Rectal smooth muscle tissue (tissue), 1 donor: ENCODE results near the gene RIPOR2.

Experiments used
- H3K27ac ChIP-seq: one replicate; pipeline ENCODE4 v1.7.0; 2013; ENCODE audit warnings: low read depth, low read length, inconsistent platforms
- H3K27me3 ChIP-seq: one replicate; pipeline ENCODE4 v1.7.0; 2013; ENCODE audit warnings: low read length; ENCODE audit not compliant: control insufficient read depth, insufficient read depth
- H3K36me3 ChIP-seq: one replicate; pipeline ENCODE4 v1.7.0; 2013; ENCODE audit warnings: low read length; ENCODE audit not compliant: control insufficient read depth, insufficient read depth
- H3K4me1 ChIP-seq: one replicate; pipeline ENCODE4 v1.7.0; 2013; ENCODE audit warnings: low read length; ENCODE audit not compliant: control insufficient read depth, insufficient read depth
- H3K4me3 ChIP-seq: one replicate; pipeline ENCODE4 v1.7.0; 2013; ENCODE audit warnings: low read length
- H3K9ac ChIP-seq: one replicate; pipeline ENCODE4 v1.7.0; 2013; ENCODE audit warnings: low read length

The RIPOR2 gene

GRCh38 chr6:24856246-24856599 is 79.5 kb downstream of the RIPOR2 start:
- no peak overlapping the region for H3K4me3 ChIP-seq
- H3K36me3 ChIP-seq = no peaks in the 10 kb centered on the region
- no peak overlapping the region for H3K27ac ChIP-seq
- no peak overlapping the region for H3K9ac ChIP-seq
- no peaks in the 10 kb centered on the region for H3K4me1 ChIP-seq
- H3K27me3 ChIP-seq = no peaks in the 10 kb centered on the region

DNA sequence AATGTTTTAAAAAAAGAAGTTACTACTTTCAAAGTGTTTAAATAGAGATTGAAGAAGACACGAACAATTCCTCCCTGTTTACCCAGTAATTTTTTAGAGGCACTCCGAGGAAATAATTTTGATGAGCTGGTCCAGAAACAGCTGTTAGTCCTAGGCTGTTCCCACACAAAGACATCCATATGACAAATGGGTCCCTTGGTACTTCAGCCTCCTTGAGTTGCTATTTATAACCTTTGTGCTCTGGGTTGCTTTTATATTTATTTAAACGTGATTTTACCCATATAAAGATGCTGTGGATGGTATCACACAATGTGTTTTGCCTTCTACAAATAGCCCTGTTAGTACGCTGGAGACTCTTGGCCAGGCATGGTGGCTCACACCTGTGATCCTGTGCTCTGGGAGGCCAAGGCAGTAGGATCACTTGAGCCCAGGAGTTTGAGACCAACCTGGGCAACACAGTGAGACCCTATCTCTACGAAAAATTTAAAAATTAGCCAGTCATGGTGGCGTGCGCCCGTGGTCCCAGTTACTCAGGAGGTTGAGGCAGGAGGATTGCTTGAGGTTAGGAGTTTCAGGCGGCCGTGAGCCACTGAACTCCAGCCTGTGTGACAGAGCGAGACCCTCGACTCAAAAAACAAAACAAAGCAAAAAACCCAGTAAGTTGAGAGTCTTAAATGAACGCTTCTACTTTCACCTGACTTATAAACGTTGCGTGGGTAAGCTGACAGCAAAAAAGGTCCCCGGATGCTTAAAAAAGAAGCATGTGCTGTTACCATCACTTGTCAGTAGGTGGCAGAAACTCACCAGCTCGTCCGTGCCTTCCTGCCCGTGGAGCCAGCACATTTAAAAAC is 80.1 kb downstream of the RIPOR2 start:
- Histone ChIP-seq H3K4me1 (no peaks in the 10 kb centered on the region), H3K4me3 (no peak overlapping the region), H3K9ac (no peak overlapping the region), H3K27ac (no peak overlapping the region), H3K27me3 (no peaks in the 10 kb centered on the region), H3K36me3 (no peaks in the 10 kb centered on the region)

- Histone ChIP-seq H3K9ac (no peak overlapping the region), H3K4me1 (no peaks in the 10 kb centered on the region), H3K27me3 (no peaks in the 10 kb centered on the region), H3K4me3 (no peak overlapping the region), H3K27ac (no peak overlapping the region), H3K36me3 (no peaks in the 10 kb centered on the region)
Observed at GRCh38 chr6:24854077-24854666, 81.6 kb downstream of the RIPOR2 start.

- Histone ChIP-seq H3K27ac (no peak overlapping the region), H3K9ac (no peak overlapping the region)
Observed at GRCh38 chr6:24851086-24851485, 84.7 kb downstream of the RIPOR2 start.

GRCh38 chr6:24849713-24850112 is 86.0 kb downstream of the RIPOR2 start:
- Histone ChIP-seq H3K36me3 (peaks cover 3% of the 10 kb centered on the region), H3K4me1 (no peaks in the 10 kb centered on the region), H3K9ac (no peak overlapping the region), H3K27me3 (no peaks in the 10 kb centered on the region), H3K4me3 (no peak overlapping the region), H3K27ac (no peak overlapping the region)

More at GRCh38 chr6:24851086-24851485, 84.7 kb downstream of the RIPOR2 start:
- Histone ChIP-seq H3K4me3 (no peak overlapping the region), H3K4me1 (no peaks in the 10 kb centered on the region), H3K27me3 (no peaks in the 10 kb centered on the region), H3K36me3 (peaks cover 3% of the 10 kb centered on the region)

DNA sequence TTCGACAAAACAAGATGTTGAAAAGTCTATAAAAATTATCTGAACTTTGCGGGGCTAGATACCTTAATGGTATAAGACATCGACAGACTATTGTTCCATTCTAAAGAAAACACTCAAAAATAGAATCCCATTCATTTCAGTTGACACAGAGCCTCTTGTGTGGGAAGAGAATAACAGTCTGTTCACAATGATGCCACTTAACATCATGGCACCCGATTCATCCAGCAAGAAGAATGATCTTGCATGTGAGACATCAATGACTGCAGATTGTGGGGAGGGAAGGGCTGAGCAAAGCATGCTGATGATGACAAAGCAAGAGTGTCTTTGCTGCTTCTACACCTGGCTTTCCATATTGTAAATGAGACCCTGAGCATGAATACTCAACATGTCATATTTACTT is 87.3 kb downstream of the RIPOR2 start:
- no peak overlapping the region for H3K27ac ChIP-seq
- H3K36me3 ChIP-seq = peaks cover 3% of the 10 kb centered on the region
- no peaks in the 10 kb centered on the region for H3K27me3 ChIP-seq
- H3K4me3 ChIP-seq = no peak overlapping the region
- no peak overlapping the region for H3K9ac ChIP-seq
- H3K4me1 ChIP-seq = no peaks in the 10 kb centered on the region

DNA sequence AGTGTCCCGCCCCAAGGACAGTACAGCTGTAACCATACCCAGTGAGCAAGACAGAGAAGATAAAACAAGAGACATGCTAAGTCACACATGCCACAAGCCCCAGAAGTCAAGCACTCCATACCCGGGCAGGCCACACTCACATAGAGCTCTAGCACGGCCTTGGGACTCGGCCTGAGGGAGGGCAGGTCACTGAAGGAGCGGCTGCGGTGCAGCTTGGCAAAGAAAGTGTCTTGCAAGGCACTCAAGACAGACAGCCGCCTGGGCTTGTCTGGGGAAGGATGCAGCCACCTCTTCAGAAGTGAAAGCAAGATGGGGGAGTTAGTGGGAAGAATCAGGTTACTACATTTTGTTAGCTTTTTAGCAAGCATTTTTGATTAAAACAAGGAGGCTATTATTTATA is 88.4 kb downstream of the RIPOR2 start:
- Histone ChIP-seq H3K27ac (no peak overlapping the region), H3K4me1 (no peaks in the 10 kb centered on the region), H3K9ac (no peak overlapping the region), H3K36me3 (peaks cover 3% of the 10 kb centered on the region), H3K27me3 (no peaks in the 10 kb centered on the region), H3K4me3 (no peak overlapping the region)

- H3K27ac ChIP-seq = no peak overlapping the region
- no peaks in the 10 kb centered on the region for H3K27me3 ChIP-seq
- no peak overlapping the region for H3K9ac ChIP-seq
- peaks cover 3% of the 10 kb centered on the region for H3K36me3 ChIP-seq
- H3K4me3 ChIP-seq = no peak overlapping the region
- H3K4me1 ChIP-seq = no peaks in the 10 kb centered on the region
Observed at GRCh38 chr6:24845578-24845977, 90.2 kb downstream of the RIPOR2 start.

DNA sequence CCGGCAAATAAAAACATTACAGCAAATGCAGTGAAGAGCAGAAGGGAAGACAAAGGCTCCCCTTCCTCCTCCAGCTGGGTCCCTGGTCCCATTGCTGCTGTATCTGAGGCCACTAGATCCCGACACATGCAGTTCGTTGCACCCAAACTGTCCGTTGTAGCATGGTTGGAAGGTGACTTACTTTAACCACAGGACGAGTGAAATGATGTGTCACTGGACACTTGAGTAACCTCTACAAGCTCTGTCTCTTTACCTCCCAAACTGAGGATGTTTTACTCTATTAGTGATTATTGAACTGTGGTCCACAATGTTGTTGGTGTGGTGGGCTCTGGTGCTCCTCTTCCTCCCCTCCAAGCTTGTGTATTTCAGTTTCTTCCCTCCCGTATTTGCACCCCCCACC is 90.9 kb downstream of the RIPOR2 start:
- H3K36me3 ChIP-seq = peaks cover 3% of the 10 kb centered on the region
- no peak overlapping the region for H3K9ac ChIP-seq
- H3K27ac ChIP-seq = no peak overlapping the region
- no peak overlapping the region for H3K4me3 ChIP-seq
- no peaks in the 10 kb centered on the region for H3K27me3 ChIP-seq
- no peaks in the 10 kb centered on the region for H3K4me1 ChIP-seq

DNA sequence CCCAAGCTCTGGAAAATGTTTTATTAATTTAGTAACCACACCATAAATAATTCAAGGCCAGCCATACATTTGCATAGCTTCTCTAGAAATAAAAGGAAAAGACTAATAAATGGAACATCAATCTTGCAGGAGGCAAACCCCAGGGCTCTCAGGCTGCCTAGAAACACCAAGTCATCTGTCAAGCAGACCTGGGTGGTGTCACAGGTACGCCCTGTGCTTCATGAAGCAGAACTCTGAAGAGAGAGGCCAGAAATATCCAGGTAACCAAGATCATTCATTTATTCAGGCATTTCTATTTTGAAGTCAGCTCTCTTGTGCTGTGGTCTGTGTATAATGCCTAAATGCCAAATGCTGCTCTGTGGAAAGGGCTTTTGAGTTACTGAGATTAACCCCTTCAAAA is 91.7 kb downstream of the RIPOR2 start:
- Histone ChIP-seq H3K27me3 (no peaks in the 10 kb centered on the region), H3K4me1 (no peaks in the 10 kb centered on the region), H3K27ac (no peak overlapping the region), H3K36me3 (peaks cover 3% of the 10 kb centered on the region), H3K9ac (no peak overlapping the region), H3K4me3 (no peak overlapping the region)

- Histone ChIP-seq H3K4me1 (no peaks in the 10 kb centered on the region), H3K4me3 (no peak overlapping the region), H3K9ac (no peak overlapping the region), H3K27ac (no peak overlapping the region), H3K36me3 (no peaks in the 10 kb centered on the region), H3K27me3 (no peaks in the 10 kb centered on the region)
Observed at GRCh38 chr6:24840187-24840586, 95.6 kb downstream of the RIPOR2 start.

- H3K4me1 ChIP-seq = no peaks in the 10 kb centered on the region
- H3K9ac ChIP-seq = no peak overlapping the region
- H3K4me3 ChIP-seq = no peak overlapping the region
- H3K27me3 ChIP-seq = no peaks in the 10 kb centered on the region
- H3K27ac ChIP-seq = no peak overlapping the region
- H3K36me3 ChIP-seq = no peaks in the 10 kb centered on the region
Observed at GRCh38 chr6:24838994-24839393, 96.8 kb downstream of the RIPOR2 start.

GRCh38 chr6:24838081-24838480 is 97.7 kb downstream of the RIPOR2 start:
- no peak overlapping the region for H3K9ac ChIP-seq
- H3K27me3 ChIP-seq = no peaks in the 10 kb centered on the region
- H3K4me1 ChIP-seq = no peaks in the 10 kb centered on the region
- H3K36me3 ChIP-seq = no peaks in the 10 kb centered on the region
- H3K4me3 ChIP-seq = no peak overlapping the region
- H3K27ac ChIP-seq = no peak overlapping the region
